Measurements from ENCODE around the gene GRK7.
"Not testable (repeated sequence)": the region's sequence is repeated elsewhere in the genome, so short reads cannot be mapped to it uniquely, and the experiment has no call there.

GRK7 gene

DNA sequence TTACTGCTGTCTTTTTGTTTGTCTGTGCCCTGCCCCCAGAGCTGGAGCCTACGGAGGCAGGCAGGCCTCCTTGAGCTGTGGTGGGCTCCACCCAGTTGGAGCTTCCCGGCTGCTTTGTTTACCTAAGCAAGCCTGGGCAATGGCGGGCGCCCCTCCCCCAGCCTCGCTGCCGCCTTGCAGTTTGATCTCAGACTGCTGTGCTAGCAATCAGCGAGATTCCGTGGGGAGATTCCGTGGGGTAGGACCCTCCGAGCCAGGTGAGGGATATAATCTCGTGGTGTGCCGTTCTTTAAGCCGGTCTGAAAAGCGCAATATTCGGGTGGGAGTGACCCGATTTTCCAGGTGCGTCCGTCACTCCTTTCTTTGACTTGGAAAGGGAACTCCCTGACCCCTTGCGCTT, 656 bp upstream of the GRK7 start:
- DNase-seq = not testable (repeated sequence)

DNA sequence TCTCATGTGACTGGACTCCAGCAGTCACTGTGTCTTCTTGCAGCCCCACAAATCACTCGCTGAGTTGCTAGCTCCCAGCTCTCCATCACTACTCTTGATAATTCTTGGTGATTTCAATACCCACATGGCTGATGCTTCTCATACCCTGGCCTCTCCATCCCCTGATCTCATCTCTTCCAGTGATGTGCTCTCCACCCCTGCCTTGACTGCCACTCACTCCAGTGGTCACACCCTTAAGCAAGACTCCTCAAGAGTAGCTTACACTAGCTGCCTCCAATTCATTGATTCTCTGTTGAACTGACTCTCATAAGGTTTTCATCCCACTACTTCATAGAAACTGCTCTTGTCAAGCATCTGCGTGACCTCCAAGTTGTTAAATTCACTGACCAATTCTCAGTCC, 837 bp downstream of the GRK7 start:
- no peak for DNase-seq

DNA sequence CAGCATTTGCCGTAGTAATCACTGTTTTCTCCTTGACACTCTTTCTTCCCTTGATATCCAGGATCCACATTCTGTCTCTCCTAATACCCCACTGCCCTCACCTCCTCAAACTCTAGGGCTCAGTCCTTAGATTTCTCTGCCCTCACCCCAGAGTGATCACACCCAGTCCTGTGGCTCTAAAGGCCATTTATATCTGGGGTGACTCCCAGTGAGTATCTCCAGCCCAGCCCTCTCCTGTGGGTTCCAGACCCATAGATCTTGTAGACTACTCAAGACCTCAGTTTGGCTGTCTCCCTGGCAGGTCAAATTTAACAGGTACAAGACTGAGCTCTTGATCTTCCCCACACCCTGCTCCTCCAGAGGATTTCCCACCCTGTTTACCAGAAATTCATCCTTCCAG, 1.3 kb downstream of the GRK7 start:
- DNase-seq = no peak

DNA sequence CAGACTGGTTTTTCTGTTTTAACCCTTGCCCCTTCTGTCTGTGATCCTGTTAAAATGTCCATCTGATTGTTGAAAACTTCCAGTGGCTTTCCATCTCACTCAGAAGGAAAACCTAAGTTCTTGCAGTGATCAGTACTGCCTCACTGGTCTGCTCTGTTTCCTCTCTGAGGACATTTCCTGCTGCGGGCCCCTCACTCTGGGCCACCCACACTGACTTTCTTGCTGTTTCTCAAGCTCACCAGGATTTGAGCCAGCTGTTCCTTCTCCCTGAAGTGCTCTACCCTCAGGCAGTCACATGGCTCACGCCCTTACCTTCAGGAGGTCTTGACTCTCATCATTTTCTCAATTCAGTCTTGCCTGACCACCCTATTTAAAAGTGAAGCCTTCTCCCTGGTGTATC, 1.8 kb downstream of the GRK7 start:
- no peak for DNase-seq

GRCh38 chr3:141767066-141767465, 3.9 kb downstream of the GRK7 start:
- DNase-seq = no peak

- no peak for DNase-seq
These were observed 6.2 kb downstream of the GRK7 start for GRCh38 chr3:141769221-141769894.

- no peak for DNase-seq
These were observed 10.5 kb downstream of the GRK7 start for GRCh38 chr3:141773676-141774075.

DNA sequence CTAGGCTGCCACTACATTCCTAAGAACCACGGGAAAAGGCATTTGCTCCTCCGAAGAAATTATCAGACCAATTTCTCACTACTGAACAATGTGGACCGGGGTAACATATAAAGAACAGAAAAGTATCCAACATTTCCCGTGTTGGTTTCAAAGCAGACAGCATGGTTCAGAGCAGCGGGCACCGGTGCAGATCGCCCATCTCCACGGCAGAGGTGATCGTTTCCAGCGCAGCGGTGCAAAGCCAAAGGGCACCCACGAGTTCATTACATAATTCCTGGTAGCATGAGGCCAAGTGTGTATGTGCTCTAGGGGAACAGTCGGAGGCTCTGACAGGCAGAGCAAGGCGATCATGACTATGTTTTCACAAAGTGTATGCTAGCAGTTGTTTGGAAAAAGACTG, 13.2 kb downstream of the GRK7 start:
- DNase-seq = no peak

DNA sequence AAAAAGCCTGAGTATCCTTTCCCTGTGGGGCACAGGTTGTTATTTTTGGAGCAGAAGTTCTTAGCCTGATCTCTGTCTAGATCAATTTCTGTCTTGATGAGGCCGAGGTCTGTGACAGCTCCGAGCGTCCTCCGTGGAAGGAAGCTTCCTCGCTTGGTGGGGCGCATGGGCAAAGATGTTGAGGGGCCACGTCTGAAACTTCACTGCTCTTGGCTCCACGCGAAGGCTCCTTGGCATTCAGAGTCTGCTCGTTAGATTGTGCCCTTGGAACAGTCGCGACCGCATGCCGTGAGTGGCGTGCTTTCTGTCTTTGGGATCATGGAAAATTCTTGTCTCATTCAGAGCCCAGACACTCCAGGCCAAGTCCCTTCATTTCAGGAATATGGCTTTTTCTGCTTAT, 13.7 kb downstream of the GRK7 start:
- no peak for DNase-seq

DNA sequence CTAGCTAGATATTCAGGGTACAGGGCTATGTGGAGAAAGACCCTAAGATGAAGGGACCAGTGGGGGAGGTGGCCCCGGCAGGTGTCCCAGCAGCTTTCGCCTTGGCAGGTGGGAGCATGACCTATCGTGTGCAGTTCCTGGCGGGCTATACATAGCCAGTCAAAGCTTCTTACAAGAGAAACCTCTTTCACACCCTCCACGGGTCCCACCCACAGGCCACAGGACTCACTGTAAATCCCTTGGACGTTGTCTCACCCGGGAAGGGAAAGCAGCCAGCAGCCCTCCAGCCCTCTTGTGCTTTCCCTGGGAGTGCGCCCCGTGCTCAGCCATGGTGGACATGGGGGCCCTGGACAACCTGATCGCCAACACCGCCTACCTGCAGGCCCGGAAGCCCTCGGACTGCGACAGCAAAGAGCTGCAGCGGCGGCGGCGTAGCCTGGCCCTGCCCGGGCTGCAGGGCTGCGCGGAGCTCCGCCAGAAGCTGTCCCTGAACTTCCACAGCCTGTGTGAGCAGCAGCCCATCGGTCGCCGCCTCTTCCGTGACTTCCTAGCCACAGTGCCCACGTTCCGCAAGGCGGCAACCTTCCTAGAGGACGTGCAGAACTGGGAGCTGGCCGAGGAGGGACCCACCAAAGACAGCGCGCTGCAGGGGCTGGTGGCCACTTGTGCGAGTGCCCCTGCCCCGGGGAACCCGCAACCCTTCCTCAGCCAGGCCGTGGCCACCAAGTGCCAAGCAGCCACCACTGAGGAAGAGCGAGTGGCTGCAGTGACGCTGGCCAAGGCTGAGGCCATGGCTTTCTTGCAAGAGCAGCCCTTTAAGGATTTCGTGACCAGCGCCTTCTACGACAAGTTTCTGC, 15.0 kb downstream of the GRK7 start:
- DNase-seq = no peak

- DNase-seq = no peak
These were observed 16.5 kb downstream of the GRK7 start for GRCh38 chr3:141779667-141780066.

DNA sequence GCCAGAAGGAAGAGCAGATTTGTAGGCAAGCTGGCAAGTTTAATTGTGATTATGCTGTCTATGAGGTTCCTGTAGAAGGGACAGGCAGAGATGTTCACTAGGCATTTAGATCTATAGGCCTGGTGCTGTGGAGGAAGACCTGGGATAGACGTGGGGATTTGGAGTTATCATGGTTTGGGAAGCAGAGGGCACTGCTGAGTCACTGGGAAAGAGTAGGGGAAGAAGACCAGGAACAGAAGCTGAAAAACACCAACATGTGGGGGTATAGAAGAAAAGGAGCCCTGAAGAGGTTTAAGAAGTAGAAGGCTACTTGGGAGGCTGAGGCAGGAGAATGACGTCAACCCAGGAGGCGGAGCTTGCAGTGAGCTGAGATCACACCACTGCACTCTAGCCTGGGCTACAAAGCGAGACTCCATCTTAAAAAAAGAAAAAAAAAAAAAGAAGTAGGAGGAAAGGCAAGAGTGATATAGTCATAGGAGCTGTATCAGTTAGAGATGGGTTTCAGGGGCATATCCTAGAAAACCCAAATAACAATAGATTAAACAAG, 19.3 kb downstream of the GRK7 start:
- no peak for DNase-seq

GRCh38 chr3:141783632-141784031, 20.4 kb downstream of the GRK7 start:
- no peak for DNase-seq

DNA sequence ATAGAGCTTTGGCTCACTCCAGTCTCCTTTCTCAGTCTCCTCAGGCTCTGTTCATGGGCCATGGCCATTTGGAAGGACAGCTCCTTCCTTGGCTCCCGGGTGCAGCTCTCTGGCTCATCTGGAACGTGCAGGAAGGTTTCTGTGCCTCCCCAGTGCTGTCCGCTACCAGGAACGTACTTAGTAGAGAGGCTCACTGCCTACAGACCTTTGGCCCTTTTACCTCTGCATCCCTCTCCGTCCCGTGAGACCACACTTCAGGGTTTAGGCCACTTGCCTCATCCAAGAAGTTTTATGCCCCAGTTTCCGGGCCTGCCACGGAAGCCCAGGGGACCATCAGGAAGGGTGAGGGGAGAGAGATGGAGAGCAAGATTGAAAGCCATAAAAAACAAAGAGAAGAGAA, 20.9 kb downstream of the GRK7 start:
- no peak for DNase-seq

GRCh38 chr3:141784531-141784930, 21.3 kb downstream of the GRK7 start:
- no peak for DNase-seq

DNA sequence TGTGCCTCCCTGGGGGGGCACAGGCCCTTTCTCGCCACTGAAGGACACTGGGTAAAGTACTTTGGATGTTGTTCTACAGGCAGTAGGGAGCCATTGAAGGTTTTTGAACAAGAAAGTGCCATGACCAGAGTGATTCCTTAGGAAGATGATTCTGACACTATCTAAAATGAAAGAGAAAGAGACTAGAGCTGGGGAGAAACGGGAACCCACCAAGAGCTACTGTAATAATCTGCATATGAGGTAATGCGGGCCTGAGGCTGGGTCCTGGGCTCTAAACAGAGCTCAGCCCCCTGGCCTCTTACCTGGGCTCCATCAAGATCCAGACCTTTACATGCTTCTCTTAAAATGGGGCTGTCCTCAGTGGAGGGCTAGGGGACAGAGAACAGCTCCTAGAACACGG, 24.9 kb downstream of the GRK7 start:
- no peak for DNase-seq

DNA sequence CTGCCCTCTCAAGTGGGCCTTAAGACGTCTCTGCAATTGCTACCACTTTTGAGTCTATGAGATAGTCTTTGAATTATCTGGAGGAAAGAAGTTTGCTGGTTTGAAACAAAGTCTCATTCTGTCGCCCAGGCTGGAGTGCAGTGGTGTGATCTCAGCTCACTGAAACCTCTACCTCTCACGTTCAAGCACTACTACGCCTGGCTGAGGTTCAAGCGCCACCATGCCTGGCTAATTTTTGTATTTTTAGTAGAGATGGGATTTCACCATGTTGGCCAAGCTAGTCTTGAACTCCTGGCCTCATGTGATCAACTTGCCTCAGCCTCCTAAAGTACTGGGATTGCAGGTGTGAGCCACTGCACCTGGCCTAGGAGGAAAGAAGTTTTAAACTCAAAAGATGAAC, 25.5 kb downstream of the GRK7 start:
- DNase-seq = not testable (repeated sequence)

DNA sequence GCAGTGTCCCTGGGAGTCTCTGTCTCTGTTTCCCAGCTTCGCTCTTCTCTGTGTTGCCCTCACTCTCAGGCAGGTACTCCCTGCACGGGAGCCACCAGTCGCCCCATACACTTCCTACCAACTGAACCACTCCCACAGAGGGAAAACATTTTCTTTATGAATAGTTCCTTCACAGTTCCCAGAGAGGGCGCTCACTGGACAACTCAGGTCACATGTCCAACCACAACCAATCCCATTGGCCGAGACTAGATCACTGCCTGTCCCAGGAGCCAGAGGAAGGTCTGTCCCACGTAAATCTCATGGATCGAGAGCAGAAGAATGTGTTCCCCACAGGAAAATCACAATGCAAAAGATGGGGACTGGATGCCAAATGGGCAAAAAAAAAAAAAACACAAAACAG, 26.1 kb downstream of the GRK7 start:
- no peak for DNase-seq

- no peak for DNase-seq
These were observed 27.0 kb downstream of the GRK7 start for GRCh38 chr3:141790171-141790570.

DNA sequence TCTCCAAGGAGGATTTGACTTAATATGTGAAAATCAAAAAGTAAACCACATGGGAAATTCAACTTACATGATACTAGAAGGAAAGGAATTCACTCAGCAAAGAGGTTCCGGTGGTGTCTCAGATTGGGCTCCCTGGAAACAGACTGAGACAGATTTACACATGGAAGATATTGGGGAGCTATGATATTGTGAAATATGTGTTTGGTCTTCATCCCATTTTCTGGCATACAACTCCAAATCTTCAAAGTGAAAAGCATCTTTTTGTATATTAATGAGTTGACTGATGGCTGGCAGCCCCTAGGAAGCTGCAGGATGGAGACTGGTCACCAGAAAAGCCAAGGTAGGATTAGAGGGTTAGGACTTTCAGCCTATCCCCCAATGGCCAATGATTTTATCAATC, 29.3 kb downstream of the GRK7 start:
- no peak for DNase-seq

DNA sequence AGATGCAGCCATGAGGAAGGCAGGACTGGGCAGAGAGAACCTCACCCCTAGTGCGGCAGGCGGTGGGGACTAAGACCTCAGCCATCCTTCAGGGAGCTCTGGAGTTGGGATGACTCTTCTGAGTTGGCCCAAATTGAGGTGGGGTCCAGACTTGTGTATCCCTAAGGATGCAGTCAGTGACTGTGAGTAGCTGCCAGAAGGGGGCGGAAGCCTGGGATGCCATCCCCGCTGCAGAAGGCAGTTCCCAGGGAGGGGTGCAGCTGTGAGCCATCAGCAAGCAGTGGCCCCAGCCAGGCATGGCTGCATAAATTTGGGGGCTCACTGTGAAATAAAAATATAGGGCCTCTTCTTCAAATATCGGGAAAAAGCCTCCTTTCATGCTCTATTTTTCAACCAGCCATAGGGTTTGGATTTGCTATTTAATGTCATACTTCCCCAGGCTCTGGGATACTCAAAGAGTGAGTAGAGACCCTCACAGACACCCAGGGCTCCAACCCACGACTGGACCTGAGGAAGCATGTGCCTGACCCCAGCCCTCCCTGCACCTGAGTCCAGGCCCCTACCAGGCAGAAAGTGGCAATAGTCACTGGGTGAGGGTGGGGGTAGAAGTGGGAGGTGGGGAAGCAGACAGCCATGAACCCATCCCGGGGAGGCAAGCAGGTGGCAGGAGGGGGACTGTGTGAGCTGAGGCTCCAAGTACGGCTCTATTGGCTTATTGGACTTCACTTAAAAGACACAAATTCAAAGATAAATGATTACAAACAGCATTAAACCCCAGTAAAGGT, 30.5 kb downstream of the GRK7 start:
- DNase-seq = no peak

DNA sequence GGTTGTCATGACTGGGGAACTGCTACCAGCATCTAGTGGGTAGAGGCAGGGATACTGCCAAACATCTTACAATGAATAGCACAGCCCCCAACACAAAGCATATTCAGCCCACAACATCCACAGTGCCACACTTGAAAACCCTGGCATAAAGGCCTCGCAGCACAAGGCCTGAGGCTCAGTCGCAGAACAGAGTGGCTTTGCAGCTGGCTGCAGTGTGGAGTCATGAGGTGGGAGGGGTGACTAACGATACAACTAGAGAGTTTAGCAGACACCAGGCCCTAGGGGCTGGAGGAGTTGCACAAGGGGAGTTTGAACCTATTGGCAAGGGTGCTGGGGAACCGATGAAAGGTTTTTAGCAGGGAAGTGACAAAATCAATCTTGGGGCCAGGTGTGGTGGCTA, 32.1 kb downstream of the GRK7 start:
- DNase-seq = no peak

Measured in anterior cingulate cortex (tissue), 58 donors.